Measurements from ENCODE around the gene ASCL2. TPM values are rescaled to one million over a fixed set of nuclear protein-coding genes. Genes with fewer than 3 reads are reported as not detected.

Gene ASCL2
- total and polyA plus RNA-seq, 12 donors = 0.15 to 2.7 (median 0.25) TPM; not detected in 4

GRCh38 chr11:2296913-2297622 is 26.7 kb upstream of the ASCL2 start:
- DNase-seq (no peak), ATAC-seq (peak in 1 of 8 donors; percentile 1)
- Histone ChIP-seq H3K4me1 (peaks cover 0 to 43% (median 6%) of the 10 kb centered on the region in 9 donors), H3K9me3 (no peaks in the 10 kb centered on the region), H3K4me3 (no peak overlapping the region), H3K36me3 (peaks cover 0 to 14% (median 0%) of the 10 kb centered on the region in 9 donors), H3K27ac (no peak overlapping the region), H3K27me3 (no peaks in the 10 kb centered on the region)
- TF ChIP-seq CTCF (IDR thresholded peaks at IDR 0.05) = no peak
- intact Hi-C loops (cut with DNase I) = loop anchor here in 3 of 10 donors (2.0 to 5.0 kb wide), 2 partner anchors 100 kb away; no protein-coding TSS in a partner anchor
- 87 to 91% methylated on average over 13 of the region's 13 CpGs for WGBS, 2 donors

GRCh38 chr11:2295971-2296912 is 25.9 kb upstream of the ASCL2 start:
- Histone ChIP-seq H3K9me3 (no peaks in the 10 kb centered on the region), H3K4me3 (no peak overlapping the region), H3K27me3 (no peaks in the 10 kb centered on the region), H3K36me3 (peaks cover 0 to 14% (median 0%) of the 10 kb centered on the region in 9 donors), H3K4me1 (peaks cover 0 to 41% (median 6%) of the 10 kb centered on the region in 9 donors), H3K27ac (no peak overlapping the region)
- no peak for DNase-seq
- WGBS, 2 donors = 76 to 83% methylated on average over 17 of the region's 17 CpGs
- TF ChIP-seq CTCF (IDR thresholded peaks at IDR 0.05) = no peak
- ATAC-seq = peak in 1 of 8 donors; percentile 9
- intact Hi-C loops (cut with DNase I) = loop anchor here in 3 of 10 donors (2.0 to 5.0 kb wide), 2 partner anchors 99 kb away; no protein-coding TSS in a partner anchor

- H3K9me3 ChIP-seq = no peaks in the 10 kb centered on the region
- no peak for TF ChIP-seq CTCF (IDR thresholded peaks at IDR 0.05)
- peak in 4 of 8 donors; percentile 8 to 39 (median 24) for ATAC-seq
- H3K27me3 ChIP-seq = peaks cover 0 to 5% (median 0%) of the 10 kb centered on the region in 7 donors
- peaks cover 0 to 14% (median 0%) of the 10 kb centered on the region in 9 donors for H3K36me3 ChIP-seq
- intact Hi-C loops (cut with DNase I) = loop anchor here in 2 of 10 donors (5.0 kb wide), 1 partner anchor 98 kb away; no protein-coding TSS in a partner anchor
- H3K4me1 ChIP-seq = peaks cover 0 to 39% (median 8%) of the 10 kb centered on the region in 9 donors
- no peak overlapping the region for H3K4me3 ChIP-seq
- no peak for DNase-seq
- H3K27ac ChIP-seq = no peak overlapping the region
- WGBS, 2 donors = 78 to 84% methylated on average over 8 of the region's 8 CpGs
Measured at GRCh38 chr11:2294926-2295290, 24.5 kb upstream of the ASCL2 start.
